M059J (cell line): Measurements from ENCODE around the gene SMAD6. TPM values are rescaled to one million over a fixed set of nuclear protein-coding genes. Genes with fewer than 3 reads are reported as not detected.
"Not testable (repeated sequence)": the region's sequence is repeated elsewhere in the genome, so short reads cannot be mapped to it uniquely, and the experiment has no call there.

Experiments used
- DNase-seq: peaks from one replicate; pipeline ENCODE4 v3.0.0-alpha.2; 2012; ENCODE audit warnings: low read depth
- total RNA-seq: library from RNA; depleted of rRNA; stranded (reverse); fragments of >200 nt; shearing (Covaris generic); gene quantifications from 2 replicates; pipeline ENCODE4 v1.2.3, GENCODE V29; 2014; rRNA removed

SMAD6 gene
- total RNA-seq, 1 experiment from 2014 or later, result 12.7 TPM

DNA sequence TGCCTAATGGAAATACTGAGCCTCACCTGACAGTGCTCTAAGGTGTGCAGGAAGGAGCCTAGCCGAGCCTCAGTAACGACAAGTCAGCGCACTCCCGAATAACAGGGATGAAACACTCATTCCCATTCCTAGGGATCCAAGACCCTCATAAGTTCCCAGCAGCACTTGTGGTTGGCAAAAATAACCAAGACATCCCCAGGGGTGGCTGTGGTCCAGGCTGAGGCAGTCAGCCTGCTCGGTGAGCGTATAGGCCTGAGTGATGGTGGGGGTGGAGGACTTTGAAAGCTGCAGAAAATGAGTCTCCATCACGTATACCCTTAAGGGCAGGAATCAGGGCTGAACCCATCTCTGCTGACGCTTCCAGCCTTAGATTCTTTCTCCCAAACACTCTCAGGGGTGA lies 120.1 kb downstream of the SMAD6 start:
- no peak for DNase-seq

DNA sequence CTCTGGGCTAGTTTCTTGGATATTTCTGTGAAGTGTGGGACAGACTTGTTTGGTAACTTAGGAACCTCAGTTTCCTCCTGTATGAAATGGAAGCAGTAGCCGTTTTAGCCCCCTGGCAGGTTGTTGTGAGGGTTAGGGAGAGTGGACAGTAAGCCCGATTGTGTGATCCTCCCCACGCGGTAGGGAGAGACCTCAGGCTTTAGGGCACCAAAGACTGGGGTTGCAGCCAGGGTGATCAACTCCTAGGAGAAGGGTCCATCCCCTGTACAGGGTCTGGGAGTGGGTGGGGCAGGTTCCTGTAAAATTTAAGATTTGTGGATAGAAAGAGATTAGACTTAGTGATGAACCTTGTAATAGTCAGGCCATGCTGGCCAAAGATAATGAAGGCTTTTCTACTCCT lies 120.5 kb downstream of the SMAD6 start:
- no peak for DNase-seq

DNA sequence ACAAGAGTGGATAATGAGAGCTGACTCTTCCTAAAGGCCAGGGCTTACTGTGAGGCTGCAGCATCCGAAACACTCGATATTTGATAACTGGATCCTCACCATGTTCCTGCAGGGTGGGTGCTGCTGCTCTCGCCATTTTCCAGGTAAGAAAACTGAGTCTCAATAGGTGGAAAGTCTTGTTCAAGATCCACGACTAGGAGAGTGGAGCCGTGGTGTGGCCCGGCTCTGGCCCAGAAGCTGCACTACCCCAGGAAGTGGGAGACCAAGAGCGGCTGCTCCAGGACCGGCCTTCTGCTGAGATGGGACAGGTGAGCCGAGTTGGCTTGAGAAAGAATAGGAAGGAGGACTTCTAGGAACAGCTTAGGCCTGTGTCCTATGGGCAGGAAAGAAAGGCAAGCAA lies 121.6 kb downstream of the SMAD6 start:
- DNase-seq, result no peak

DNA sequence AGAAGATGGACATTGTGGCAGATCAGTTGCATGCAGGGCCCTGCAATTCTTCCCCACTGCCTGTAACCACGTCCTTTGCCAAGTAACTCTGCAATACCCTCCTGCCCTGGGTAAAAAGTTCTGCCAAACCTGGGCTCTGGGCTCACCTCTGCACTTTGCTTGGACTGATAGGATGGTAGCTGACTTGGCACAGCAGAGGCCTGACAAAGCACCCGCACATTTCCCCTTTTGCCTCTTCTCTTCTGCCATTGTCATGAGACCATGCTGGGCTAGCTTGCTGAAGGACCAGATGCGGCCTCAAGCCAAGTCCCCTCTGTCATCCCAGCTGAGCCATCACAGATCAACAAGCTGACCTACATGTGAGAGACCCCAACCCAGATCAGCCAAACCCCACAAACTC lies 122.4 kb downstream of the SMAD6 start:
- no peak for DNase-seq

DNA sequence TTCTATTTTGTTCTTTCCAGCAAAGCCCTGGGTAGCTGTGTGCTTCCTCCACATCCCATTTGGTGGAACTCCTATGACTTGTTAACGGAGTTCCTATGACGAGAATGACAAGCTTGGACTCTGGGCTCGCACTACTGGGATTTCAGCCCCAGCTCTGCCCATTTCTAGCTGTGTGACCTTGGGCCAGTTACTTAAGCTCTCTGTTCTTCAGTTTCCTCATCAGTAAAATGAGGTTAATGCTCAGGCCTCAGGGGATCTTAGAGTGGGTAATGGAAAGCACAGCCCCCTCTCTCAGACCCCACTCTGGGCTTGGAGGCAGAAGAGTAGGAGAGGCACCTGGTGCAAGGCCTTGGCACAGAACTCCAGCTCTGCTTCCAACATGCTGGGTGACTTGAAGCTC lies 123.1 kb downstream of the SMAD6 start:
- DNase-seq, result no peak

DNA sequence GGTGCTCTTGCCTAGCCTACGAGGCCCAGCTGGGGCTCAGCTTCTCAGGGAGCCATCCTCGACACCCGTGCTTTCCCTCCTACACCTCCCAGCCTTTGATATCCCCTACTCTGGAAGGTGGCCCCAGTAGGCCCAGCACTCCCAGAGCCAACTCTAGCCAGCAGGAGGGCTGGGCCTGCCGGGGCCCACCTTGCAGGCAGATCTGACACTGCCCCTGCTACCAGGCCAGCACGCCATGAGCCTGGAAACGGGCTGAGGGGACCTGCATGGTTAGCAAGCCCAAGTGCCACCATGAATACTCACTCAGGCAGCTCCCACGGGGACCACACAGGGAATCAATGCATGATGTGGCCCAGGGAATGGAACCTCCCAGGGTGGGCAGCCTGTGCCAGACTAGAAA lies 123.7 kb downstream of the SMAD6 start:
- DNase-seq, result no peak

DNA sequence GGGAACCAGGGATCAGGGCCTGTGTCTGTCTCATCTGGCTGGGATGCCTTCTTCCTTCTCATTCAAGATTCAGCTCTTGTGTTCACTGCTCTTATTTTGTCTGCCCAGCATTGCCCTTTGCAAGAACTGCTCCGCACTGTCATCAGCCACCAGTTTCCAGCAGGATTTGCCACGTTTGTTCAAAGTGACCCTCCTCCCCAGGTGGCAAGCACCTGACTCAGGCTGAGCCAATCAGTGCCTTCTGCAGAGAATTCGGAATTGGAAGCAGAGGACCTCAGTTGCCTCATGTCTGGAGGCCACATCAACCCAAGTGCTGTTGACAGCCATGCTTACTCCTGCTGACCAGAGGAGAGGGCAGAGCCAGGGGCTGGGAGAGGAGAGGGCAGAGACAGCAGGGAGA lies 124.5 kb downstream of the SMAD6 start:
- no peak for DNase-seq

DNA sequence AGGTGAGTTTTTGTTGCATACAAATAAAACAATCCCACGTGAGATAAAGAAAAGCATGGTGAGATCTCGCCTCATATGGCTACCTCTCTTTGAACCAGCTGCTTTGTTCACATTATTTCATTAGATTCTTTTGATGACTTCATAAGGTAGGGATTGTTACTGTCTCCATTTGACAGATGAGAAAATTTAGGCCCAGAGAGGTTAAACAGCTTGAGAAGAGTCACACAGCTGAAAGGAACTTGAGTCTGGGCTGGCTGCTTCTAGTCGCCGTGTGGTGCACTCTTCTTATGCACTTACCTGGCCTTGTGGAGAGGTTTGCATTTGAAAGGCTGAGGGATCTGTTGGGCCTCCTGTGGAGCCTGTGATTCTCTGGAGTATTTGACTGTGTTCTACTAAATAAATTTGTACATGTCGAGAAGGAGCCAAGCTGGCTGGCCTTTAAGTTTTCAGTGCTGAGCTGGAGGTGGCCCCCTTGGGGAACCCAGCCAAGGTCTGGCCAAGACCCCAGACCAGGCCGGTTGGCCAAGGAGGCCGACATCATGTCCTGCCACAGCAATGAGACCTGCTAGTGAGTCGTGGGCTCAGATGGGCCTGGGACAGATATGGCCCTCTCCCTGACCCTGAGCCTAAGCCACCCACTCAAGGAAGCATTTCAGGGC lies 125.1 kb downstream of the SMAD6 start:
- no peak for DNase-seq

DNA sequence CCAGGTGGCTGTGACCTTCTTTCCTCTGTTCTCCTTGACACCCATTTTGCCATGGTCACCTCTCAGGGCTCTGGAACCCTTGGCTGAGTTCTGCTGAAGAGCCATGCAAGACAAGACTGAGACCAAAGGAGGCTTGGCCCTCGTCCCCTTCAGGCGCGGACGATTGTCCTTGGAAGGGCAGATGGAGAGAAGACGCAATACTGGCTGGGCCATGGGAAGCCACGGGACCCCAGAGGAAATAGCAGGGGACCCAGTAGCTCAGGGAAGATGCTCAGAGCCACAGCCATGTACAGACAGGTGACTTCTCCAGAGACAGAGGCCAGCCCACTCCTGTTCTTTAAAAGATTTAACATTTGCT lies 125.6 kb downstream of the SMAD6 start:
- DNase-seq, result no peak

DNA sequence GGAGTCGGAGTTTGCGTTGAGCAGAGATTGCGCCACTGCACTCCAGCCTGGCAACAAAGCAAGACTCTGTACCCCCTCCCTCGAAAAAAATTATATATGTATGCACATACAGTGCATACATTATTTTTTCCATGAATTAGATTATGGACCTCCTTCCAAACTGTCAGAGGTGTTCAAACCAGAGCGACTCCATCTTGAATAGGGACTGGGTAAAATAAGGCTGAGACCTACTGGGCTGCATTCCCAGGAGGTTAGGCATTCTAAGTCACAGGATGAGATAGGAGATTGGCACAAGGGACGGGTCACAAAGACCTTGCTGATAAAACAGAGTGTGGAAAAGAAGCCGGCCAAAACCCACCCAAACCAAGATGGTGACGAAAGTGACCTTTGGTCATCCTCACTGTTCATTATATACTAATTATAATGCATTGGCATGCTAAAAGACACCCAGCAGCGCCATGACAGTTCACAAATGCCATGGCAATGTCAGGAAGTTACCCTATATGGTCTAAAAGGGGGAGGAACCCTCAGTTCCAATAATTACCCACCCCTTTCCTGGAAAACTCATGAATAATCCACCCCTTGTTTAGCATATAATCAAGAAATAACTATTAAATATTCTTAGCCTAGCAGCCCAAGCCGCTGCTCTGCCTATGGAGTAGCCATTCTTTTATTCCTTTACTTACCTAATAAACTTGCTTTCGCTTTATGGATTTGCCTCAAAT lies 126.9 kb downstream of the SMAD6 start:
- DNase-seq, result not testable (repeated sequence)

DNA sequence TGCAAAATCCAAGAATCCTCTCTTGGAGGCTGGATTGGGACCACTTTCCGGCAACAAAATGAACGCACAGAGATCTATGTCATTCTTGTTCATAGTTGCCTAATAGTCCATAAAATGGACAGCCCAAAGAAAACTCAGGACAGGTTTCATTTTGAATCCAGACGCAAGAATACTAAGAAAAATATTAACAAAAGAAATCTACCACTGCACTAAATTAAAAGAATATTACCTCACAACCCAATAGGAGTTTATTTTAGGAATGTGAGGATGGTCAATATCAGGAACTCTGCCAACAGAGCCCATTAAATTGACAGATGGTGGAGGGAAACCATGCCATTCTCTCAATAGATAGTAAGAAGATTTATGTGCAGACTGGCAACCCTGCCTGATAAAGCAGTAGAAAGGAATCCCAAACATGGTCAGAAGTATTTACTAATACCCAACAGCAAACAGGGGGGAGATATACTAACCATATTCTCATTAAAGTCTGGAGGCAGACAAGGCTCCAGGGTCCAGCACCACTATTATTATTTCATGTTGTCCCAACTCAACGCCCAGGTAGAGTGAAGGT lies 127.6 kb downstream of the SMAD6 start:
- DNase-seq, result no peak

DNA sequence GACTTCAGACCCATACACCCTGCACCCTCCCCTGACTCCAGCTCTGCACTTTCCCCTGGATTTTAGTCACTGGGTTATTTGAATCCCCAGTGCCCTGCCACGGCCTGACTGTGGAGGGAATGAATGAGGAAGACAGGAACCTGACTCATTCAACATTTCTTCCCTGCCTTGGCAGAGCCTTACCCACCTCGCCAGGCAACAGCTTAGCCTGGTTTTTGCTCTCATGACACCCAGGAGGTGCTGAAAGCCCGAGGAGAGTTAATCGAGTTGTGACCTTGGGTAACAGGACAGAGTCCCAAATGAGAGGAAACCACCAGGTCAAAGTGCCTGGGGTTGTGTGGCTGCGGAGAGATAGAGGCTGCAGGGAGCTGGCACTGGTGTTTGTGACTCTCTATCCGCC lies 128.3 kb downstream of the SMAD6 start:
- DNase-seq, result peak; percentile 87

DNA sequence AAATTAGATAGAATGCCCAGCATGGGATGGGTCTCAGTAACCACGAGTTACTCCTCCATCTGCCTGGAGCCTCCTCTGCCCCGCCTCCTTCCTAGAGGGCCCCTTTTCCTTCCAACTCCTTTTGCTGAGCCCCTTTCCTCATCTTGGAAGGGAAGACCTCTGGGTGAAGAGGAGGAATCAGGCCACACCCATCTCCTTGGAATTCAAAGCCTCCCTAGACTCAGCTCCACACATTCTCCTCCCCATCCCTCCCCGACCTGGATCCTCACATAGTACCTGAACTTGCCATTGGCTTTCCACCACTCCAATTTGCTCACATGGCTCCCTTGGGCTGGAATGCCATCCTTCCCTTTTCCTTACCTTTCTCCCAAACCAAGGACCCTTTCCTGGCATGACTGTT lies 128.8 kb downstream of the SMAD6 start:
- no peak for DNase-seq

DNA sequence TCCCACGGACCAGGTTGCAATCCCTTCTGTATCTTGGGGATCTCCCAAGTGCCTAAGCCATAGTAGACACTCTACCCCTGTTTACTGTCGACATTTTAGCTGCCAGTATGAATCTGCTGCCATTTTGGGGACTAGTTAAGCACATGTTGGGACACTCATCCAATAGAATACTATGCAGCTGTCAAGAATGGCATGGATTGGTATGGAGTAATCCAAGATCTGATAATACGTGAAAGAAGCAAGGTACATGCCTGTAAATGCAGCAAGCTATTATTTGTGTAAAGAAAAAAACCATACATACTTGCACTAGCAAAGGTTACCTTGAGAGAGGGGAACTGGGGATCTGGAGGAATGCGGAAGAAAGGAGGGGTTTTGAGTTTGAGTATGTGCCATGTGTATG lies 129.3 kb downstream of the SMAD6 start:
- no peak for DNase-seq

DNA sequence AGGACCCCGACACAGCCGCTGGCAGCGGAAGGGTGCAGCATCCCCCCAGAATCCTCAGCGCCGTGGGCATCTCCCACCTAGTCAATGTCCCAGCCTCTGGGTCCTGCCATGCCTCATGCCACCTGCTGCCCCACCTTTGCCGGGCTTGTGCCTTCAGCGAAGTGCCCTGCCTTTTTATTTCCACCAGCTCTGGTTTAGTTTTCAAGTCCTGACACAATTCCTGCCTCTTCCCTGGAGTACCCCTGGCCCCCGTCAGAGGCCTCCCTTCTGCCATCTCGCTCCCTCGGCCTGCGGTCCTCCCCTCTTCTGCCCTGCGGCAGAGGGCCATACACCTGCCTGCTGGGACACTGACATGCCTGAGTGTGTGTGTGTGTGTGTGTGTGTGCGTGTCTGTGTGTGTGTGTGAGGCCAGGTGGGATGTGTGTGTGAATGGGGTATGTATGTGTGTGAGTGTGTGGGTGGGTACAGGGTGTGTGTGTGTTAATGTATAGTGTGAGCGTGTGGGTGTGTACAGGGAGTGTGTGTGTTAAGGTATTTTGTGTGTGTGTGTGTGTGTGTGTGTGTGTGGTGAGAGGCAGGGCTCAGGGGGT lies 129.9 kb downstream of the SMAD6 start:
- no peak for DNase-seq

Other genes with a start within 250 kb of the SMAD6 start
- 38.4 and 44.9 TPM in 2 replicates for gene SNAPC5, start 204.5 kb upstream of the SMAD6 start, total RNA-seq
- gene RPL4, start 197.4 kb upstream of the SMAD6 start, total RNA-seq, result 2,422 and 2,963 TPM in 2 replicates
- 27.2 and 53.5 TPM in 2 replicates for gene ZWILCH, start 196.9 kb upstream of the SMAD6 start, total RNA-seq
- 4.6 and 7.6 TPM in 2 replicates for gene LCTL, start 136.2 kb upstream of the SMAD6 start, total RNA-seq